Astrocyte (in vitro differentiated cells and primary cell): Measurements from ENCODE around the gene TLE5.

Experiments used
- EZH2 ChIP-seq: IDR thresholded peaks from 2 replicates; pipeline ENCODE4 v1.6.1; 2012; ENCODE audit warnings: mild to moderate bottlenecking, low read length, inconsistent platforms; ENCODE audit not compliant: insufficient read depth
- TF ChIP-seq, protein P1 (sequence below): IDR thresholded peaks from 2 replicates; pipeline ENCODE4 v1.5.1; 2011; ENCODE audit warnings: low read depth, mild to moderate bottlenecking, inconsistent platforms, low read length, moderate library complexity; ENCODE audit not compliant: insufficient read depth

DNA sequence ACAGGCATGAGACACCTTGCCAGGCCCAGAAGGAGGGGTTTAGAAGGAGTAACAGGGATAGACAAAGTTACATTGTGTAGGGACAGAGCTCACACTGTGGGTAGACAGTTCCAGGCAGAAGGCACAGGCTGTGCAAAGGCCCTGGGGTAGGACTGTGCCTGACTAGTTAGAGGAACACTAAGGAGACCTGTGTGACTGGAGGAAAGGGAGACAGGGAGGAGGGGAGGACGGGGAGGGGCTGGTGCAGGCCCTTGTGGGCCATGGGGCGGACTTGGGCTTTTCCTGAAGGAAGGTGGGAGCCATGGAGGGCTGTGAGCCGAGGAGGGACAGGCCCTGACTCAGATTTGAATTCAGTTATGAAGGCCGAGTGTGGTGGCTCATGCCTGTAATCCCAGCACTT, 17.3 kb upstream of the TLE5 start:
- TF ChIP-seq, protein P1, sequence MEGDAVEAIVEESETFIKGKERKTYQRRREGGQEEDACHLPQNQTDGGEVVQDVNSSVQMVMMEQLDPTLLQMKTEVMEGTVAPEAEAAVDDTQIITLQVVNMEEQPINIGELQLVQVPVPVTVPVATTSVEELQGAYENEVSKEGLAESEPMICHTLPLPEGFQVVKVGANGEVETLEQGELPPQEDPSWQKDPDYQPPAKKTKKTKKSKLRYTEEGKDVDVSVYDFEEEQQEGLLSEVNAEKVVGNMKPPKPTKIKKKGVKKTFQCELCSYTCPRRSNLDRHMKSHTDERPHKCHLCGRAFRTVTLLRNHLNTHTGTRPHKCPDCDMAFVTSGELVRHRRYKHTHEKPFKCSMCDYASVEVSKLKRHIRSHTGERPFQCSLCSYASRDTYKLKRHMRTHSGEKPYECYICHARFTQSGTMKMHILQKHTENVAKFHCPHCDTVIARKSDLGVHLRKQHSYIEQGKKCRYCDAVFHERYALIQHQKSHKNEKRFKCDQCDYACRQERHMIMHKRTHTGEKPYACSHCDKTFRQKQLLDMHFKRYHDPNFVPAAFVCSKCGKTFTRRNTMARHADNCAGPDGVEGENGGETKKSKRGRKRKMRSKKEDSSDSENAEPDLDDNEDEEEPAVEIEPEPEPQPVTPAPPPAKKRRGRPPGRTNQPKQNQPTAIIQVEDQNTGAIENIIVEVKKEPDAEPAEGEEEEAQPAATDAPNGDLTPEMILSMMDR: no peak
- no peak for TF ChIP-seq EZH2
